T1000 (cell line): ENCODE results near the gene TF.
"Not testable (repeated sequence)": the region's sequence is repeated elsewhere in the genome, so short reads cannot be mapped to it uniquely, and the experiment has no call there.

Source experiments
- DNase-seq: peaks from one replicate; lab custom pipeline; 2025; ENCODE audit warnings: mixed read lengths; lab: John Stamatoyannopoulos, UW

The TF gene

DNA sequence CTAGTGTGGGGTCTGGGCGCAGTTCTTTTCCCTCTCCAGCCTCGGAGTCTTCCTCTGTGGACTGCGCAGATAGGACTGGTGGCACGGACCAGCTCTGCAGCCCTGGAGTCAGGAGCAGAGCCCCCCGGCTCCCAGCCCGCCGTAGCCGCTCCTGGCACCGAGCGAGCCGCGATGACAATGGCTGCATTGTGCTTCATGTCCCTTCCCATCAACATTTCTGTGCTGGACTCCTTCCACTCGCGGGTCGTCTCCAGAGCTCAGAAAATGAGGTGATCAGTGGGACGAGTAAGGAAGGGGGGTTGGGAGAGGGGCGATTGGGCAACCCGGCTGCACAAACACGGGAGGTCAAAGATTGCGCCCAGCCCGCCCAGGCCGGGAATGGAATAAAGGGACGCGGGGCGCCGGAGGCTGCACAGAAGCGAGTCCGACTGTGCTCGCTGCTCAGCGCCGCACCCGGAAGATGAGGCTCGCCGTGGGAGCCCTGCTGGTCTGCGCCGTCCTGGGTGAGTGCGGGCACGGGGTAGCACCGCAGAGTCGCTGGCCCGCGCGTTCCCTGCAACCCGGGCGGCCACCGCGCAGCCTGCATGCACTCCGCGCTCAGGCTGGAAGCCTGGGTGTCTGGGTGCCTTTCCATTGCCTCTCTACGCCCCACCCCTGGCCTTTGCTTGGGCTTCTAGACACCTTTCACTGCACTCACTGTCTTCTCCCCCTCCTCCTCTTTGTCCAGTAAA, at the start of gene TF:
TF (plus strand) TSS at position 413 of the 731 bp plus-strand sequence; CDS start at position 461, 48 bp downstream.
- no peak for DNase-seq

- DNase-seq, result no peak
Observed at GRCh38 chr3:133697960-133698359, 48.2 kb upstream of the TF start.

DNA sequence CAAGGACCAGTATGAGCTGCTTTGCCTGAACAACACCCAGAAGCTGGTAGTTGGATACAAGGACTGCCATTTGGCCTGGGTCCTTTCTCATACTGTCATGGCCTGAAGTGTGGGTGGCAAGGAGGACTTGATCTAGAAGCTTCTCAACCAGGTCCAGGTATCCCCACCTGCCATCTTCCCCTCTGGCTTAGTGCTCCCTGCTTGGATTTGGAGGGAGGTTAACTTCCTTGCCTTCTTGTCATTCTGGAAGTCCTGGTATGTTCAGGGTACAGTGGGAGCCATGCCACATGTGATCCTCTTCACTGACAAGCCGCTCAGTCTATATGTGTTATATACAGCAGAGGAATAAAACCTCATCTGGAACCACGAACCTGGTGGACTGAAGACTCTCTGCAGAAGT, 46.7 kb upstream of the TF start:
- DNase-seq, result no peak

GRCh38 chr3:133699903-133700302, 46.3 kb upstream of the TF start:
- DNase-seq, result no peak

DNA sequence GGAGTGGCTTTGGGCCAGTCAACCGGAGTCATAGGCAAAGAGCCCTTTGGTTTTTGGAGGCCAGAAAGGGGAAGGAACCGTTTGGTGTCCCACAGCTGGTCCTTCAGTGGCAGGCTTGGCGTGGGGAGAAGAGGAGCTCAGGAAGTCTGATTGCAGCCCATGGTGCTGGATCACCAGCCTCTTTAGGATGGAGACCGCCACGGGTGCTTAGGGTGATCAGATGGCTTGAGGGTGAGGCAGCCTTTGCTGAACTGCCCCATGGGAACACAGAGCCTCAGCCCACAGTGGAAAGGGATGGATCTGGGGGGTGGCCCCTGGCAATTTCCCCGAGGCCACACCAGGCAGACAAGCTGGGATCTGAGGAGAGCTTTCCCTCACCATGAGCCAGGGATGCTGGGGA, 45.8 kb upstream of the TF start:
- DNase-seq, result no peak

DNA sequence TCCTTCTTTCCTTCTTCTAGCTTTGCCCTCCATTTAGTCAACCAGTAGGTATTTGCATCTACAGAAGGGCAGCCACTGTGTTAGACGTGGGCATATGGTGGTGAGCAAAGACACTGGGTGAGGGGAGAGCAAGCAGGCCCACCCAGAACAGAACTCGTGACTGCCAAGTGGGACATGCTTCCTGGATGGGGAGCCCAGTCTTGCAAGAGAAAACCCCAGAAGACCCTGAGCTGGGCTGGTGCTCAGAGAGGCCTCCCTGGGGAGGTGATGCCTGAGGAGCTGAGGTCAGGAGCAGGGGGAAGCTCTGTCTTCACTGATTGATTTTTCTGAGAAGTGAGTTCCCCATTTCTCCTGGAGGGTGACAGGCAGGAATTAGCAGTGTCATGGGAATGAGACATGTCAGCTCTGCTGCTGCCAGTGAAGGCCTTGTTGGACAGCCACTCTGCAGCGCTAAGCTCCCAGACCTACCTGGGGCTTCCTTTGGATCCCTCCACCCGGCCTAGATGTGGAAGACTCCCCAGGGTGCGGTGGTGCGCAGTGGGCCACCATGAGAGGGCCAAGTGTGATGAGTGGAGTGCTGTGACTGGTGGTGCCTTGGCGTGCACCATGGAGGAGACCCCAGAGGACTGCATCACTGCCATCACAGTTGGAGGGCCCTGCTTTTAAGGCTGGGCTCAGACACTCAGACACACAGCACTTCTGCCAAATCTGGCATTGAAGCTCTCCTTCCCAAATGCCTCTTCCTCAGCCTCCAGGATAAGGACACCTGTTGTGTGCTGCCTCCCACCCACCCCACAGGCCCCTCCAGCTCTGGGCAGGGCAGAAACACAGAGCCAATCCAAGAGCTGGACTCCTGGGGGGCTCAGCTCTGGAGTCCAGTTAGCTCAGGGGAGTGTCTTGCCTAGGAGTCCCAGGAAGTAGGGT, 44.5 kb upstream of the TF start:
- DNase-seq, result no peak

- no peak for DNase-seq
Observed at GRCh38 chr3:133703915-133704314, 42.3 kb upstream of the TF start.

DNA sequence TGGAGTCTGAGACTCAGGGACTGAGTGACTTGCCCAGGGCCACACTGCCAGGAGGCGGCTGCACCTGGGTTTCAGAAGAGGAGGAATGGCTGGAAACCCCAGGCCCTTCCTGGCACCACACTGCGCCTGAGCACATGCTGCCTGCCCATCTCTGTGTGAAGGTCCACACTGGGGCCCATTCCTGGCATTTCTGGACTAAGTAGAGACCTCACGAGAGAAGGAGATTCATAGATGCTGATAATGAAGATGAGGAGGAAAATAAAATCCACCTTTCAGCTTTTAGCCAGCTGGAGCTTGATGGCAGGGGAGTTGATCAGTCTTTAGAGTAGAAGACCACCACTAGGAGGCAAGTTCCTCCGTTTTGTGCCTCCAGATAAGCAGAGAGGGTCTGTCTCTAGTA, 40.2 kb upstream of the TF start:
- no peak for DNase-seq

GRCh38 chr3:133709139-133709750, 36.9 kb upstream of the TF start:
- DNase-seq, result no peak

- no peak for DNase-seq
Observed at GRCh38 chr3:133711013-133711412, 35.2 kb upstream of the TF start.

DNA sequence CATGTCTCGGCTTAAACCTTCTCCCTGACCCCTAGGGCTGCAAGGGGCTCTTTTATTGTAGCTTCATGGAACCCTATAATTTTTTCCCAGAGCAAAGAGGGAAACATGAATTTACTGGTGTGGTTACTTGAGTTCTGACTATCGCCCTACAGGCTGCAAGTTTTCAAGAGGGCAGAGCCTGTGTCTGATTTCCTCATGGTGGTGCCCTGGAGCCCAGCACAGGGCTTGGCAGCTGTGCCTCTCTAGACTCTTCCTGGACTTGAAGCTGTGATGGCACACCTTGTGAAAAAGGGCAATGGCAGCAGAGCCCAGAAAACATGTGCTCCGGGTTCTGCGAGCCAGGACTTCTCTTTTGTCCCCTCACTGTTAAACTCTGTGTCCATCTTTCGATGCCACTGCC, 34.2 kb upstream of the TF start:
- DNase-seq, result no peak

- DNase-seq, result no peak
Observed at GRCh38 chr3:133713347-133713746, 32.8 kb upstream of the TF start.

- no peak for DNase-seq
Observed at GRCh38 chr3:133717424-133717823, 28.8 kb upstream of the TF start.

DNA sequence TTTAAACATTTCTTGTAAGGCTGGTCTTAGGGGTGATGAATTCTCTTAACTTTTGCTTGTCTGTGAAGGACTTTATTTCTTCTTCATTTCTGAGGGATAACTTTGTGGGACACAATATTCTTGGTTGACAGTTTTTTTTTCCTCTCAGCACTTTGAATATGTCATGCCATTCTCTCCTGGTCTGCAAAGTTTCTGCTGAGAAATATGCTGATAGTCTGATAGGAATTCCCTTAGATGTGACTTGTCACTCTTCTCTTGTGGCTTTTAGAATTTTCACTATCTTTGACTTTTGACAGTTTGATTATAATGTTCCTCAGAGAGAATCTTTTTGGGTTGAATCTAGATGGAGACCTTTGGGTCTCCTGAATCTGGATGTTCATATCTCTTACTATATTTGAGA, 23.3 kb upstream of the TF start:
- DNase-seq, result no peak

DNA sequence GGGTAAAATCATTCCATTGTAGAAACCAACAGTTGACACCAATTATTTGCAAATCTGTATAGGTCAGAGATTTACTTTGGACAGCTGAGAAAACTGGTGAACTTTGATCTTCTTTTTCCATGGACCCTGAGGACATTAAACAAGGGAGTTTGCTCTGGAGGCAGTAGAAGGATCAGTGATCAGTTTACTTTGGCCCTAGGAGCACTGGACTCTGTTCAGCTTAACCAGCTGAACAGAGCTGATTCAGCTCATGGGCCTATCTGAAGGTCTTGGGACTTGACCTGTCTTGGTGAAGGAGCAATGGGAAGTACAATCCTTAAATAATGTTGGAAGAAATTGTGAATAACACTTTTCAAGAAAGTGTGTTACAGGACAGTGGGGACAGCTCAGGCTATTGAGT, 15.2 kb upstream of the TF start:
- DNase-seq, result no peak

- not testable (repeated sequence) for DNase-seq
Observed at GRCh38 chr3:133732231-133732630, 14.0 kb upstream of the TF start.

- no peak for DNase-seq
Observed at GRCh38 chr3:133733226-133733625, 13.0 kb upstream of the TF start.

DNA sequence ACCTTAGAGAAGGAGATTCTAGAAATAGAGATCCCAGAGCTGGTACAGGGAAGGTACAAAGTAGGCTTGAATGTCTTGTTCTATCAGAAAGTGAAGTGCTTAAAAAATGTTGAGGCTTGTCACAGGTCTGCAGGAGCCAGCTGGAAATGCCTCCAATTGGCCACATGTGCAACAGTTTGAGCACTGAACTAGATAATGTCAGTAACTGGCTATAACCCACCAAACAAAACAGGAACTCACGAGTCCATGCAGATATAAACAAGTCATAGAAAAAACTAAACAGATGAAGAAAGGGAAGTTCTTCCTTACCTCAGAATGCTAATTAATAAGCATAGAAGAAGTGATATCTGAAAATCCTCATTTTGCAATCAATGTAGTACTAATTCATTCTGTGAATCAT, 11.9 kb upstream of the TF start:
- no peak for DNase-seq

- DNase-seq, result no peak
Observed at GRCh38 chr3:133742351-133743091, 3.7 kb upstream of the TF start.

GRCh38 chr3:133744241-133744640, 2.0 kb upstream of the TF start:
- DNase-seq, result no peak

DNA sequence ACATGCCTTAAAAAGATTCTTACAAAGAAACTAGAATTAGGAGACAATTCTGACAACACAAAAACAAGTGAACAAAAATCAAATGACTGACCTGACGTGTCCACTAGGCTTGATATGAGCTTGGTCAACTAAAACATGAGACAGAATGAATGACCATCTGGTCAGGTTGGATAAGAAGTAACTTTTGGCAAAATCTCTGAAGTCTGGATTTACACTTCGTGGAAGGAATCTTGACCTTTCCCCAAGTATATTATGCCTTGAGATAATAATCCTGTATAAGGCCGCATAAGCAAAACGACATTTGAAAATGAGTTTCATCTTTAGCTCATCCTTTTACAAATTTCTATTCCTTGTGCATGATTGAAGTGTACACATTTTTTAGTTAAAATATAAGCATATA, 1.1 kb upstream of the TF start:
- DNase-seq, result no peak

DNA sequence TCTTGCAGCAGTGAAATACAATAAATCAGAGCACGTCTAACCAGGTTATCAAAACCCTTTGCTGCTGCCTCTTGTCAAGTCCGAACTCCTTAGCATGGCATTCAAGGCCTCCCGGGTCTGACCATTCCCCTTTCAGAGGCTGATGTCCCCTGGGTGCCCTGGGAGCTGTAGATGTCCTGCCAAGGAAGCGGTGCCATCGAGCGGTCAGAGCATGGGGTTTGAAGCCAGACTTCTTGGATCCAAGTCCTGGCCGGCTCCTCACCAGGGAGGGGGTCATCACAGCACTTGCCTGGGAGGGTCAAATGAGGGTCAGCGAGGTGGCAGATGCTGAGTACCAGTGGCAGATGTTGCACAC, 496 bp downstream of the TF start:
- DNase-seq, result no peak
